SK-N-SH (cell line): ENCODE data around the gene TMEM51. TPM values are rescaled to one million over a fixed set of nuclear protein-coding genes. Genes with fewer than 3 reads are reported as not detected.

Experiments used
- CTCF ChIA-PET: fragments of 300-600, 350-600 bp; formaldehyde crosslinking; extraction: SDS; loops from one replicate; lab custom pipeline; 2021; lab: Yijun Ruan, JAX
- POLR2A ChIA-PET: fragments of 350-600 bp; sonication (Branson Sonifier 250); formaldehyde crosslinking; extraction: SDS; loops from one replicate; lab custom pipeline; 2020; ENCODE audit warnings: antibody characterized with exemption, inconsistent platforms; lab: Yijun Ruan, JAX
- DNase-seq: peaks from one replicate; pipeline ENCODE4 v3.0.0; 2012
- H2AFZ ChIP-seq: fragments of 200-600 bp; sonication (generic); 2 replicates; pipeline ENCODE4 v1.8.1; 2016; ENCODE audit warnings: antibody characterized with exemption, mild to moderate bottlenecking, low read depth
- H3F3A ChIP-seq: fragments of 200-600 bp; sonication (generic); replicated peaks from 2 replicates; pipeline ENCODE3; 2016; ENCODE audit warnings: antibody characterized with exemption, mild to moderate bottlenecking; ENCODE audit not compliant: insufficient read depth
- H3K27ac ChIP-seq, 2 experiments: fragments of 200-500 bp in 1 of 2; fragments of 200-600 bp in 1 of 2; sonication (Bioruptor generic) in 1 of 2; sonication (generic), shearing (Covaris generic) in 1 of 2; 2 replicates each; pipeline versions ENCODE4 v1.5.1 to v1.6.1; 2014 to 2016; ENCODE audit warnings: low read depth in 2 of 2, inconsistent platforms in 1 of 2, low read length in 1 of 2, mild to moderate bottlenecking in 1 of 2, mixed read lengths in 1 of 2
- H3K27me3 ChIP-seq: fragments of 200-600 bp; sonication (generic), shearing (Covaris generic); 2 replicates; pipeline ENCODE4 v1.6.1; 2016; ENCODE audit warnings: mixed run types; ENCODE audit not compliant: insufficient read depth
- H3K36me3 ChIP-seq, 2 experiments: fragments of 200-500 bp in 1 of 2; fragments of 200-600 bp in 1 of 2; sonication (Bioruptor generic) in 1 of 2; sonication (generic) in 1 of 2; replicated peaks in 1 of 2; 2 replicates each; pipeline versions ENCODE3 to v1.5.1; 2014 to 2016; ENCODE audit warnings: low read length in 1 of 2, mild to moderate bottlenecking in 1 of 2; ENCODE audit not compliant: insufficient read depth in 2 of 2, control insufficient read depth in 1 of 2
- H3K4me1 ChIP-seq, 2 experiments: fragments of 200-500 bp in 1 of 2; fragments of 200-600 bp in 1 of 2; sonication (Bioruptor generic) in 1 of 2; sonication (generic), shearing (Covaris generic) in 1 of 2; 2 replicates each; pipeline versions ENCODE4 v1.5.1 to v1.6.1; 2014 to 2016; ENCODE audit warnings: low read depth in 1 of 2, low read length in 1 of 2, mixed run types in 1 of 2; ENCODE audit not compliant: insufficient read depth in 2 of 2, control insufficient read depth in 1 of 2
- H3K4me2 ChIP-seq: fragments of 200-600 bp; sonication (generic), shearing (Covaris generic); 2 replicates; pipeline ENCODE4 v1.6.1; 2017; ENCODE audit warnings: mixed run types
- H3K4me3 ChIP-seq, 2 experiments: fragments of 200-500 bp in 1 of 2; fragments of 200-600 bp in 1 of 2; sonication (Bioruptor generic) in 1 of 2; sonication (generic), shearing (Covaris generic) in 1 of 2; 2 replicates each; pipeline versions ENCODE4 v1.5.1 to v1.8.1; 2014 to 2016; ENCODE audit warnings: low read depth in 2 of 2, inconsistent platforms in 1 of 2, low read length in 1 of 2, mild to moderate bottlenecking in 1 of 2, mixed read lengths in 1 of 2, moderate library complexity in 1 of 2
- H3K79me2 ChIP-seq: fragments of 200-600 bp; sonication (generic); 2 replicates; pipeline ENCODE4 v1.8.1; 2017; ENCODE audit warnings: mild to moderate bottlenecking; ENCODE audit not compliant: insufficient read depth
- H3K9ac ChIP-seq: fragments of 200-600 bp; sonication (generic); 2 replicates; pipeline ENCODE4 v1.6.1; 2017; ENCODE audit warnings: mixed run types
- H3K9me2 ChIP-seq: fragments of 200-600 bp; sonication (generic); 2 replicates; pipeline ENCODE4 v1.6.1; 2017; ENCODE audit warnings: mixed run types
- H3K9me3 ChIP-seq: fragments of 200-600 bp; sonication (generic); 2 replicates; pipeline ENCODE4 v1.6.1; 2017; ENCODE audit warnings: mixed run types, mild to moderate bottlenecking, moderate library complexity
- H4K20me1 ChIP-seq: fragments of 200-600 bp; sonication (generic); 2 replicates; pipeline ENCODE4 v1.6.1; 2017; ENCODE audit warnings: mild to moderate bottlenecking, mixed run types; ENCODE audit not compliant: insufficient read depth
- CHD2 ChIP-seq: fragments of 150-350 bp; IDR thresholded peaks from 2 replicates; pipeline ENCODE4 v1.6.1; 2018; ENCODE audit warnings: low read length; ENCODE audit not compliant: partially characterized antibody
- ELF1 ChIP-seq: IDR thresholded peaks from 2 replicates; pipeline ENCODE4 v1.4.0; 2012
- EP300 ChIP-seq, 2 experiments: IDR thresholded peaks; 2 replicates each; pipeline versions ENCODE4 v1.4.0 to v1.6.1; 2012; ENCODE audit warnings: borderline replicate concordance in 1 of 2, low read depth in 1 of 2, low read length in 1 of 2
- FOXM1 ChIP-seq: IDR thresholded peaks from 2 replicates; pipeline ENCODE4 v1.4.0; 2012; ENCODE audit warnings: low read depth, mild to moderate bottlenecking
- GABPA ChIP-seq: IDR thresholded peaks from 2 replicates; pipeline ENCODE4 v1.4.0; 2012; ENCODE audit warnings: low read depth, mild to moderate bottlenecking
- GATA2 ChIP-seq: sonication (generic); formaldehyde crosslinking; IDR thresholded peaks from 2 replicates; pipeline ENCODE4 v1.5.0; 2020; ENCODE audit warnings: mild to moderate bottlenecking, missing genetic modification reagents
- IRF3 ChIP-seq: fragments of 150-350 bp; IDR thresholded peaks from 2 replicates; pipeline ENCODE4 v1.6.1; 2016; ENCODE audit warnings: mild to moderate bottlenecking, low read depth, low read length
- JUND ChIP-seq: IDR thresholded peaks from 2 replicates; pipeline ENCODE4 v1.4.0; 2012
- MEF2A ChIP-seq: IDR thresholded peaks from 2 replicates; pipeline ENCODE4 v1.4.0; 2012; ENCODE audit warnings: low read depth, borderline replicate concordance
- NFIC ChIP-seq: IDR thresholded peaks from 2 replicates; pipeline ENCODE4 v1.4.0; 2012; ENCODE audit warnings: borderline replicate concordance
- REST ChIP-seq: IDR thresholded peaks from 2 replicates; pipeline ENCODE4 v1.6.1; 2012; ENCODE audit warnings: mild to moderate bottlenecking, low read depth, low read length, moderate library complexity
- RFX5 ChIP-seq: IDR thresholded peaks from 2 replicates; pipeline ENCODE4 v1.6.1; 2012; ENCODE audit warnings: mild to moderate bottlenecking, improper control_type of control experiment, low read length
- SIN3A ChIP-seq: IDR thresholded peaks from 2 replicates; pipeline ENCODE4 v1.6.1; 2012; ENCODE audit warnings: low read depth, mild to moderate bottlenecking, low read length, moderate library complexity, borderline replicate concordance
- SMC3 ChIP-seq: IDR thresholded peaks from 2 replicates; pipeline ENCODE4 v1.6.1; 2012; ENCODE audit warnings: low read depth, low read length, improper control_type of control experiment
- TCF12 ChIP-seq: IDR thresholded peaks from 2 replicates; pipeline ENCODE4 v1.4.0; 2012
- TEAD4 ChIP-seq: IDR thresholded peaks from 2 replicates; pipeline ENCODE4 v1.4.0; 2012; ENCODE audit warnings: mild to moderate bottlenecking, borderline replicate concordance; ENCODE audit not compliant: insufficient read depth
- USF1 ChIP-seq: IDR thresholded peaks from 2 replicates; pipeline ENCODE4 v1.4.0; 2012; ENCODE audit warnings: low read depth, borderline replicate concordance
- USF2 ChIP-seq: fragments of 150-350 bp; IDR thresholded peaks from 2 replicates; pipeline ENCODE4 v1.6.1; 2017; ENCODE audit warnings: antibody characterized with exemption, low read length, low read depth, borderline replicate concordance
- WGBS: methylation state at CpG from one replicate; pipeline ENCODE4 v1.1.6; 2017; ENCODE audit warnings: low lambda C conversion rate; 5-methylcytosine and 5-hydroxymethylcytosine counted together
- polyA plus RNA-seq, 3 experiments: library from polyadenylated mRNA; depleted of rRNA; stranded (reverse); fragments of >200 nt; gene quantifications; 2 replicates each; pipeline ENCODE4 v1.2.3, GENCODE V29; 2012

The TMEM51 gene
- polyA plus RNA-seq, 1 of the 3 experiments (the other 2 are of a cell fraction): 25.6 TPM

- TF ChIP-seq GABPA: no peak
- TF ChIP-seq TEAD4: no peak
- no peak for TF ChIP-seq TCF12
- no peak for TF ChIP-seq MEF2A
- TF ChIP-seq IRF3: no peak
- no peak for TF ChIP-seq ELF1
- TF ChIP-seq USF1: no peak
- TF ChIP-seq SMC3: no peak
- 0 out of 2 replicates have a peak, but pooled peaks cover 2% of the 10 kb centered on the region for H4K20me1 ChIP-seq
These were observed 61.0 kb downstream of the TMEM51 start for GRCh38 chr1:15214527-15214926.

GRCh38 chr1:15215116-15215515, 61.6 kb downstream of the TMEM51 start:
- POLR2A ChIA-PET: no interaction called here
- 0 out of 2 replicates have a peak, but pooled peaks cover 2% of the 10 kb centered on the region for H4K20me1 ChIP-seq
- H3K79me2 ChIP-seq: no peaks in the 10 kb centered on the region
- no peak overlapping the region for H3K4me3 ChIP-seq
- H3K9me3 ChIP-seq: no peaks in the 10 kb centered on the region
- H3F3A ChIP-seq: no peaks in the 10 kb centered on the region
- no peak overlapping the region for H3K9ac ChIP-seq
- no peaks in the 10 kb centered on the region for H3K9me2 ChIP-seq
- WGBS: 98% methylated on average over 19 of the region's 23 CpGs
- no peak overlapping the region for H2AFZ ChIP-seq
- H3K4me1 ChIP-seq: peaks cover 0 to 27% of the 10 kb centered on the region in 2 experiments; a peak in 2 of 4 replicates
- CTCF ChIA-PET: interaction anchor here (1.1 to 1.3 kb wide), 2 partner anchors 16 to 37 kb away, joined by 3 to 4 read pairs; no protein-coding TSS in a partner anchor
- H3K4me2 ChIP-seq: no peak overlapping the region
- DNase-seq: no peak
- peaks cover 0 to 9% of the 10 kb centered on the region in 2 experiments for H3K36me3 ChIP-seq
- no peaks in the 10 kb centered on the region for H3K27me3 ChIP-seq
- no peak overlapping the region; a peak in 1 of 4 replicates for H3K27ac ChIP-seq
- no peak for TF ChIP-seq USF1
- TF ChIP-seq USF2: no peak
- no peak for TF ChIP-seq RFX5
- TF ChIP-seq MEF2A: no peak
- TF ChIP-seq SIN3A: no peak
- TF ChIP-seq CHD2: no peak
- no peak for TF ChIP-seq IRF3
- no peak for TF ChIP-seq NFIC
- TF ChIP-seq REST: no peak
- no peak for TF ChIP-seq ELF1
- TF ChIP-seq JUND: no peak
- TF ChIP-seq FOXM1: no peak
- no peak for TF ChIP-seq GATA2 (CRISPR knock-in tag)
- no peak for TF ChIP-seq EP300 (IDR thresholded peaks at IDR 0.05; ENCODE audit: borderline replicate concordance in 1 of 2, low read depth in 1 of 2, low read length in 1 of 2)

More at GRCh38 chr1:15214527-15214926, 61.0 kb downstream of the TMEM51 start:
- Histone ChIP-seq H3K4me3 (no peak overlapping the region), H3K79me2 (no peaks in the 10 kb centered on the region), H3K9ac (no peak overlapping the region), H2AFZ (no peak overlapping the region), H3K27ac (no peak overlapping the region; a peak in 1 of 4 replicates), H3K36me3 (peaks cover 0 to 4% of the 10 kb centered on the region in 2 experiments), H3K9me3 (no peaks in the 10 kb centered on the region), H3F3A (no peaks in the 10 kb centered on the region), H3K9me2 (no peaks in the 10 kb centered on the region), H3K4me2 (no peak overlapping the region), H3K4me1 (peaks cover 0 to 27% of the 10 kb centered on the region in 2 experiments; a peak in 2 of 4 replicates), H3K27me3 (no peaks in the 10 kb centered on the region)
- ChIA-PET POLR2A (no interaction called here), CTCF (interaction anchor here (0.9 to 1.3 kb wide), 2 partner anchors 15 to 86 kb away, joined by 3 read pairs; no protein-coding TSS in a partner anchor)
- WGBS: 86% methylated on average over 13 of the region's 19 CpGs
- DNase-seq: no peak
